Measurements from ENCODE around the gene ARL5A.

DNA sequence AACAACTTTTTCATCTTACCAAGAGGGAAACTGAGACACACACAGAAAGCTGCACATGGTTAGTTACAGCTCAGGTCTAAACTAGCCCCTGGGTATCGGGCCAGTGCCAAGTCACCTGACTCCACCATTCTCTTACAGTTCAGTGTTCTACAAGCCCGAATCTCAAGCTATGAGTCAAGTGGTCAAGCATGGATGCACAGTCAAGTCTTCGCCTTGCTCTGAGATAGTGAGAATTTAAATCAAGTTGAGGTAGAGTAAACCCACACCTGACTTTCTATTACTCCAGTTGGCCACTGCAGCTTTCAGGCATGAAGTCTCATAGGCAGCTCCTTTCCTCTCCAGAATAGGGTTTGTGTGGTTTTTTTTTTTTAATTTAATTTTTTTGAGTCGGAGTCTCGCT is 34.5 kb upstream of the ARL5A start:
- TF ChIP-seq POLR2A (IDR thresholded peaks at IDR 0.05; ENCODE audit: low read depth, low read length), result no peak
- TF ChIP-seq FOS (IDR thresholded peaks at IDR 0.05; ENCODE audit: low read depth, low read length), result no peak
- TF ChIP-seq, protein P1, sequence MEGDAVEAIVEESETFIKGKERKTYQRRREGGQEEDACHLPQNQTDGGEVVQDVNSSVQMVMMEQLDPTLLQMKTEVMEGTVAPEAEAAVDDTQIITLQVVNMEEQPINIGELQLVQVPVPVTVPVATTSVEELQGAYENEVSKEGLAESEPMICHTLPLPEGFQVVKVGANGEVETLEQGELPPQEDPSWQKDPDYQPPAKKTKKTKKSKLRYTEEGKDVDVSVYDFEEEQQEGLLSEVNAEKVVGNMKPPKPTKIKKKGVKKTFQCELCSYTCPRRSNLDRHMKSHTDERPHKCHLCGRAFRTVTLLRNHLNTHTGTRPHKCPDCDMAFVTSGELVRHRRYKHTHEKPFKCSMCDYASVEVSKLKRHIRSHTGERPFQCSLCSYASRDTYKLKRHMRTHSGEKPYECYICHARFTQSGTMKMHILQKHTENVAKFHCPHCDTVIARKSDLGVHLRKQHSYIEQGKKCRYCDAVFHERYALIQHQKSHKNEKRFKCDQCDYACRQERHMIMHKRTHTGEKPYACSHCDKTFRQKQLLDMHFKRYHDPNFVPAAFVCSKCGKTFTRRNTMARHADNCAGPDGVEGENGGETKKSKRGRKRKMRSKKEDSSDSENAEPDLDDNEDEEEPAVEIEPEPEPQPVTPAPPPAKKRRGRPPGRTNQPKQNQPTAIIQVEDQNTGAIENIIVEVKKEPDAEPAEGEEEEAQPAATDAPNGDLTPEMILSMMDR (conservative IDR thresholded peaks at IDR 0.05; ENCODE audit: low read depth, low read length), result no peak
- TF ChIP-seq RAD21 (IDR thresholded peaks at IDR 0.05; ENCODE audit: low read length), result no peak
- TF ChIP-seq MAZ (IDR thresholded peaks at IDR 0.05; ENCODE audit: borderline replicate concordance, low read depth, low read length), result no peak
- TF ChIP-seq CEBPB (IDR thresholded peaks at IDR 0.05; ENCODE audit: low read depth, low read length), result no peak

Data from IMR-90 (cell line).